Activated CD8-positive, alpha-beta memory T cell treated with anti-CD3 and anti-CD28 coated beads, Interleukin-2, amount 50 U/mL, for 24 hours (primary cell): ENCODE results near the gene CLDND2.
"Not testable (repeated sequence)": the region's sequence is repeated elsewhere in the genome, so short reads cannot be mapped to it uniquely, and the experiment has no call there.

Source experiments
- DNase-seq: peaks from one replicate; pipeline ENCODE4 v3.0.0-alpha.2; 2020; ENCODE audit errors: extremely low read depth

CLDND2 gene

GRCh38 chr19:51368366-51369282, at the start of gene CLDND2:
Gene CLDND2, minus strand, starts transcription at chr19:51369003. Its CDS starts 426 bp downstream, at chr19:51368577.
- DNase-seq, result no peak

- no peak for DNase-seq
Observed at GRCh38 chr19:51417810-51418157, 49.0 kb upstream of the CLDND2 start.

GRCh38 chr19:51417107-51417809, 48.5 kb upstream of the CLDND2 start, which contains the start of gene SIGLEC10:
Gene SIGLEC10, minus strand, starts transcription at chr19:51417642. Its CDS starts 61 bp downstream, at chr19:51417581.
- DNase-seq, result no peak

GRCh38 chr19:51416422-51416821, 47.6 kb upstream of the CLDND2 start:
- DNase-seq, result not testable (repeated sequence)

- DNase-seq, result no peak
Observed at GRCh38 chr19:51415187-51415586, 46.4 kb upstream of the CLDND2 start.

- no peak for DNase-seq
Observed at GRCh38 chr19:51410950-51411748, 42.3 kb upstream of the CLDND2 start.

- no peak for DNase-seq
Observed at GRCh38 chr19:51407511-51408131, 38.8 kb upstream of the CLDND2 start.

- DNase-seq, result no peak
Observed at GRCh38 chr19:51402117-51402516, 33.3 kb upstream of the CLDND2 start.

- not testable (repeated sequence) for DNase-seq
Observed at GRCh38 chr19:51399936-51400335, 31.1 kb upstream of the CLDND2 start.

- no peak for DNase-seq
Observed at GRCh38 chr19:51399231-51399630, 30.4 kb upstream of the CLDND2 start.

- DNase-seq, result no peak
Observed at GRCh38 chr19:51398096-51398704, 29.4 kb upstream of the CLDND2 start.

GRCh38 chr19:51397453-51397852, 28.6 kb upstream of the CLDND2 start:
- not testable (repeated sequence) for DNase-seq

- DNase-seq, result no peak
Observed at GRCh38 chr19:51396175-51396574, 27.4 kb upstream of the CLDND2 start.

- peak; percentile 83 for DNase-seq
Observed at GRCh38 chr19:51394050-51394836, 25.4 kb upstream of the CLDND2 start.

GRCh38 chr19:51392701-51393100, 23.9 kb upstream of the CLDND2 start:
- DNase-seq, result no peak

GRCh38 chr19:51391073-51391611, 22.3 kb upstream of the CLDND2 start:
- no peak for DNase-seq

GRCh38 chr19:51389143-51389542, 20.3 kb upstream of the CLDND2 start:
- DNase-seq, result no peak

- no peak for DNase-seq
Observed at GRCh38 chr19:51387924-51388389, 19.2 kb upstream of the CLDND2 start, which contains the start of gene LIM2. Gene LIM2, minus strand, starts transcription at chr19:51387974. Its CDS starts 531 bp downstream, at chr19:51387443.

GRCh38 chr19:51386882-51387520, 18.2 kb upstream of the CLDND2 start:
- DNase-seq, result no peak
